Progenitor cell of endocrine pancreas (in vitro differentiated cells): Measurements from ENCODE around the gene GEMIN8. TPM values are rescaled to one million over a fixed set of nuclear protein-coding genes. Genes with fewer than 3 reads are reported as not detected.

Source experiments
- DNase-seq: peaks from one replicate; pipeline ENCODE4 v3.0.0; 2021; ENCODE audit warnings: low spot score; ENCODE audit not compliant: unreplicated experiment
- H3K27ac Mint-ChIP-seq: 2 replicates; pipeline ENCODE4 v1.8.0; 2021; ENCODE audit warnings: mild to moderate bottlenecking, moderate library complexity, mixed read lengths
- H3K27me3 Mint-ChIP-seq: 2 replicates; pipeline ENCODE4 v1.8.0; 2021; ENCODE audit warnings: mixed read lengths
- H3K36me3 Mint-ChIP-seq: 2 replicates; pipeline ENCODE4 v1.8.0; 2022; ENCODE audit warnings: mixed read lengths; ENCODE audit not compliant: insufficient read depth
- H3K4me1 Mint-ChIP-seq: 2 replicates; pipeline ENCODE4 v1.8.0; 2021; ENCODE audit warnings: low read depth, mixed read lengths
- H3K4me3 Mint-ChIP-seq: 2 replicates; pipeline ENCODE4 v1.8.0; 2021; ENCODE audit warnings: low read depth, mild to moderate bottlenecking, moderate library complexity, mixed read lengths
- H3K9me3 Mint-ChIP-seq: 2 replicates; pipeline ENCODE4 v1.8.0; 2021; ENCODE audit warnings: low read depth, mixed read lengths
- CTCF ChIP-seq: fragments of 200-600 bp; sonication (generic); IDR thresholded peaks from one replicate; pipeline ENCODE4 v1.5.0; 2021; ENCODE audit warnings: antibody characterized with exemption, mild to moderate bottlenecking; ENCODE audit not compliant: unreplicated experiment
- total RNA-seq: library from RNA; stranded (reverse); gene quantifications from 2 replicates; pipeline ENCODE4 v1.2.1, GENCODE V29; 2021

GEMIN8 gene
- total RNA-seq, 1 donor from 2014 or later, result 25.4 TPM

DNA sequence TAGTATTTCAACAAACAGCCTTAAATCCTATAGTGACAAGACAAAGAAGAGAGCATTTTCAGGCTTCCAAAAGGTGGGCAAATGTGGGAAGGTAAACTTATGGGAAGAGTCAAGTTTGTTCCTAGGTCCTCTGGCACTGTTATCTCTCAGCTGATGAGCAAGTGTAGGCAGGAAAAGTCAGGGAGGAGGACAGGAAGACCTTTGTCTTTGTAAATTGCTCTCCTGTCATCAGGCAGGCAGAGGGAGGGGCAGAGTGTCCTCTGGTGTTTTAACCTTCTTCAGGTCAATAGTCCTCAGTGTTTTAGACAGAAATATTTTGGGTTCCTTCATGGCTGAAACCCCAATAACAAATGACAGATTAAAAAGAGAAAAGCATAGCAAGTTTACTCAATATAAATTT is 13.5 kb upstream of the GEMIN8 start:
- Mint-ChIP-seq H3K36me3 (no peaks in the 10 kb centered on the region), H3K27ac (no peak overlapping the region), H3K4me1 (peaks cover 5% of the 10 kb centered on the region), H3K9me3 (peaks cover 15% of the 10 kb centered on the region), H3K27me3 (no peaks in the 10 kb centered on the region), H3K4me3 (no peak overlapping the region)
- no peak for DNase-seq
- no peak for TF ChIP-seq CTCF

- no peak for DNase-seq
- no peak overlapping the region for H3K27ac Mint-ChIP-seq
- TF ChIP-seq CTCF, result peak; percentile 70
- H3K4me3 Mint-ChIP-seq, result no peak overlapping the region
- peaks cover 2% of the 10 kb centered on the region for H3K27me3 Mint-ChIP-seq
- no peaks in the 10 kb centered on the region for H3K36me3 Mint-ChIP-seq
- H3K9me3 Mint-ChIP-seq, result peaks cover 32% of the 10 kb centered on the region
- H3K4me1 Mint-ChIP-seq, result peaks cover 5% of the 10 kb centered on the region
These were observed 9.7 kb upstream of the GEMIN8 start for GRCh38 chrX:14039344-14039743.

DNA sequence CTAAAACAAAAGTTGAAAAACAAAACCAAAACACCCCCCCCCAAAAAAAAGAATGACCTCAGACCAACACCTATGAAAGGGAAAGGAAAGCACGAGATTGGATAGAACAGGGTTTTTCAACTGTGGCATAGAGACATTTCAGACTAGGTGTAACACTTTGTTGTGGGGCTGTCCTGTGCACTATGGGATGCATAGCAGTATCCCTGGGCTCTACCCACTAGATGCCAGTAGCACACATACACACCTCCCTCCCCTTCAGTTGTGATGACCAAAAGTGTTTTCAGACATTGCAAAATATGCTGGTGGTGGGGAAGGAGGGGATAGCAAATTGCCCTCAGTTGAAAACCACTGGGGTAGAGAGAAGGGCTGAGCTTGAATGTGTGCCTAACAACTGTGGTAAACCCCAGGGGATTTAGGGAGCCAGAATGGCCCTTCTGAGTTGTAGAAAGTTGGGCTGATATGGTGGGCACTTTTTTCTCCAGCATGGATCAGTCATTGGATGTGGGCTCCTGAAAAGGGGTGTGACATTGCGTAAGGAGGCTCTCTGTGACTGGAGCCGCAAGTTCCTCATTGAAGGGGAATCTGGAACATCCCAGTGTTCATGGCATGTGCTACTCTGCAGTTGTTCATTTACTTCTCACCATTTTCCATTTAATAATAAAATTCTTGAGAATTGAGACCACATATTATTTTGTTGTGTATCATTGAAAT is 8.8 kb upstream of the GEMIN8 start:
- Mint-ChIP-seq H3K36me3 (no peaks in the 10 kb centered on the region), H3K27me3 (peaks cover 2% of the 10 kb centered on the region), H3K9me3 (peaks cover 33% of the 10 kb centered on the region), H3K4me1 (peaks cover 5% of the 10 kb centered on the region), H3K27ac (no peak overlapping the region), H3K4me3 (no peak overlapping the region)
- no peak for DNase-seq
- TF ChIP-seq CTCF, result no peak

GRCh38 chrX:14032406-14032805 is 2.7 kb upstream of the GEMIN8 start:
- Mint-ChIP-seq H3K4me1 (peaks cover 7% of the 10 kb centered on the region), H3K27ac (no peak overlapping the region), H3K36me3 (no peaks in the 10 kb centered on the region), H3K27me3 (no peaks in the 10 kb centered on the region), H3K9me3 (peaks cover 23% of the 10 kb centered on the region), H3K4me3 (no peak overlapping the region)
- TF ChIP-seq CTCF, result peak; percentile 69
- DNase-seq, result no peak

GRCh38 chrX:14030174-14030530 is 460 bp upstream of the GEMIN8 start:
- Mint-ChIP-seq H3K27me3 (no peaks in the 10 kb centered on the region), H3K4me3 (peak overlapping the region; percentile 79), H3K27ac (peak overlapping the region; percentile 92), H3K4me1 (peaks cover 11% of the 10 kb centered on the region), H3K36me3 (no peaks in the 10 kb centered on the region), H3K9me3 (peaks cover 11% of the 10 kb centered on the region)
- no peak for TF ChIP-seq CTCF
- no peak for DNase-seq
